Liver (tissue), 3 donors: ENCODE measurements around the gene ASB11.

Experiments used
- CTCF ChIP-seq: fragments of 150-350 bp; IDR thresholded peaks from 2 replicates; pipeline ENCODE4 v1.5.1; 2017; ENCODE audit warnings: improper control_type of control experiment, low read depth, low read length; ENCODE audit not compliant: missing input control
- GABPA ChIP-seq, 2 donors: IDR thresholded peaks in 1 of 2; conservative IDR thresholded peaks in 1 of 2; 2 replicates each; pipeline ENCODE4 v1.6.1; 2016; ENCODE audit warnings: antibody characterized with exemption in 2 of 2, mild to moderate bottlenecking in 1 of 2, moderate library complexity in 1 of 2
- donor health status: healthy.
- donor health status: healthy.

- no peak for TF ChIP-seq CTCF
- no peak for TF ChIP-seq GABPA (IDR thresholded peaks at IDR 0.05 in 1 of 2, conservative IDR thresholded peaks at IDR 0.05 in 1 of 2)
These were observed 16.7 kb downstream of the ASB11 start for GRCh38 chrX:15298780-15299179.
